ENCODE data around the gene PFKFB1. TPM values are rescaled to one million over a fixed set of nuclear protein-coding genes. Genes with fewer than 3 reads are reported as not detected.

Gene PFKFB1
- total RNA-seq, 2 donors from 2014 or later = 0.55 to 1.1 TPM

- no peak overlapping the region for H3K27ac ChIP-seq (ENCODE audit: low read depth, low read length)
- H3K4me1 ChIP-seq (ENCODE audit: control insufficient read depth, insufficient read depth, low read length) = no peaks in the 10 kb centered on the region
- no peaks in the 10 kb centered on the region for H3K27me3 ChIP-seq (ENCODE audit: control insufficient read depth, insufficient read depth, low read length, poor library complexity, severe bottlenecking)
- Mint-ChIP-seq H3K4me3 (no peak overlapping the region), H3K27me3 (ENCODE audit: insufficient read depth) (peaks cover 6% of the 10 kb centered on the region), H3K4me1 (no peaks in the 10 kb centered on the region), H3K9me3 (peaks cover 64% of the 10 kb centered on the region), H3K27ac (no peak overlapping the region), H3K36me3 (ENCODE audit: low read depth) (peaks cover 11% of the 10 kb centered on the region)
- H3K9me3 ChIP-seq (ENCODE audit: control insufficient read depth, low read length) = no peaks in the 10 kb centered on the region
- WGBS, 2 experiments (ENCODE audit: insufficient coverage in 1 of 2, insufficient read length in 1 of 2) = 93% methylated on average over 3 of the region's 3 CpGs; no CpG with 5 or more reads in 1 of the 2 experiments
- H3K36me3 ChIP-seq (ENCODE audit: control insufficient read depth, insufficient read depth, low read length) = peaks cover 21% of the 10 kb centered on the region
- TF ChIP-seq CTCF (conservative IDR thresholded peaks at IDR 0.05) = peak; percentile 22
- no peak overlapping the region for H3K4me3 ChIP-seq (ENCODE audit: low read length)
- no peak overlapping the region for H3K9ac ChIP-seq (ENCODE audit: extremely low read depth, low read length, poor library complexity, severe bottlenecking)
- no peak for DNase-seq
Observed at GRCh38 chrX:54934890-54935289, 59.1 kb downstream of the PFKFB1 start.

GRCh38 chrX:54934058-54934457 is 59.9 kb downstream of the PFKFB1 start:
- no peak for TF ChIP-seq CTCF (conservative IDR thresholded peaks at IDR 0.05)
- H3K9ac ChIP-seq (ENCODE audit: extremely low read depth, low read length, poor library complexity, severe bottlenecking) = no peak overlapping the region
- DNase-seq = no peak
- H3K27ac Mint-ChIP-seq = no peak overlapping the region
- H3K4me3 Mint-ChIP-seq = no peak overlapping the region
- no peaks in the 10 kb centered on the region for H3K4me1 Mint-ChIP-seq
- no peaks in the 10 kb centered on the region for H3K4me1 ChIP-seq (ENCODE audit: control insufficient read depth, insufficient read depth, low read length)
- peaks cover 29% of the 10 kb centered on the region for H3K36me3 ChIP-seq (ENCODE audit: control insufficient read depth, insufficient read depth, low read length)
- WGBS, 2 experiments (ENCODE audit: insufficient coverage in 1 of 2, insufficient read length in 1 of 2) = 94% methylated on average over 6 of the region's 6 CpGs; no CpG with 5 or more reads in 1 of the 2 experiments
- H3K4me3 ChIP-seq (ENCODE audit: low read length) = no peak overlapping the region
- peaks cover 11% of the 10 kb centered on the region for H3K36me3 Mint-ChIP-seq (ENCODE audit: low read depth)
- H3K27me3 Mint-ChIP-seq (ENCODE audit: insufficient read depth) = peaks cover 3% of the 10 kb centered on the region
- H3K27me3 ChIP-seq (ENCODE audit: control insufficient read depth, insufficient read depth, low read length, poor library complexity, severe bottlenecking) = no peaks in the 10 kb centered on the region
- no peak overlapping the region for H3K27ac ChIP-seq (ENCODE audit: low read depth, low read length)
- H3K9me3 Mint-ChIP-seq = peaks cover 59% of the 10 kb centered on the region
- no peaks in the 10 kb centered on the region for H3K9me3 ChIP-seq (ENCODE audit: control insufficient read depth, low read length)

GRCh38 chrX:54933150-54933826 is 60.7 kb downstream of the PFKFB1 start:
- Mint-ChIP-seq H3K27ac (no peak overlapping the region), H3K27me3 (ENCODE audit: insufficient read depth) (no peaks in the 10 kb centered on the region), H3K4me1 (no peaks in the 10 kb centered on the region), H3K9me3 (peaks cover 57% of the 10 kb centered on the region), H3K4me3 (no peak overlapping the region), H3K36me3 (ENCODE audit: low read depth) (peaks cover 15% of the 10 kb centered on the region)
- no peak overlapping the region for H3K9ac ChIP-seq (ENCODE audit: extremely low read depth, low read length, poor library complexity, severe bottlenecking)
- H3K27me3 ChIP-seq (ENCODE audit: control insufficient read depth, insufficient read depth, low read length, poor library complexity, severe bottlenecking) = no peaks in the 10 kb centered on the region
- no peak overlapping the region for H3K27ac ChIP-seq (ENCODE audit: low read depth, low read length)
- H3K4me3 ChIP-seq (ENCODE audit: low read length) = no peak overlapping the region
- no peaks in the 10 kb centered on the region for H3K4me1 ChIP-seq (ENCODE audit: control insufficient read depth, insufficient read depth, low read length)
- H3K9me3 ChIP-seq (ENCODE audit: control insufficient read depth, low read length) = no peaks in the 10 kb centered on the region
- 91% methylated on average over 10 of the region's 10 CpGs; no CpG with 5 or more reads in 1 of the 2 experiments for WGBS, 2 experiments (ENCODE audit: insufficient coverage in 1 of 2, insufficient read length in 1 of 2)
- TF ChIP-seq CTCF (conservative IDR thresholded peaks at IDR 0.05) = no peak
- no peak for DNase-seq
- H3K36me3 ChIP-seq (ENCODE audit: control insufficient read depth, insufficient read depth, low read length) = peaks cover 36% of the 10 kb centered on the region
